ENCODE results near the gene RRN3. TPM values are rescaled to one million over a fixed set of nuclear protein-coding genes. Genes with fewer than 3 reads are reported as not detected.
"Not testable (repeated sequence)": the region's sequence is repeated elsewhere in the genome, so short reads cannot be mapped to it uniquely, and the experiment has no call there.

Gene RRN3
- total and polyA plus RNA-seq, 9 donors = 18.8 to 46.0 (median 30.7) TPM

DNA sequence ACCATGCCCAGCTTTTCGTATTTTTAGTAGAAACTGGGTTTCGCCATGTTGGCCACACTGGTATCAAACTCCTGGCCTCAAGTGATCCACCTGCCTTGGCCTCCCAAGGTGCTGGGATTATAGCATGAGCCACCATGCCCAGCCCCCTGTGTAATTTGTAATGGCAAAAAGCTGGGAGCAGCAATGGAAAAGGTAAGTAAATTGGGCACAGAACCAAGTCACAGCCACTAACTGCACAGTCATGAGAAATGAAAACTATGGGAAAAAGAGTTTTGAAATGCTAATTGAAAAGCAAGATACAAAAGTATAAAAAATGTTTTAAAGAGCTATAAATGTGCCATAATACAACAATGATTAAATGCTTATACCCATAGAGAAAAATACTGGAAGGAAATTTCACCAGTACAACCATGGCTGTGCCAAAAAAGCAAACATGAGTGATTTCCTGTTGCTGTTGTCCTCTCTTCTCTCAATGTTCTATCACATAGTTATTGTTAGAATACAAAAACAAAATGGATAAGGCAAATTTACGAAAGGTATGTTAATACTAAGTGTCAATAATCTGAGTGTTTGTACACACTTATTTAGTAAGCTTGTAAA, 44.4 kb downstream of the RRN3 start:
- H3K9me3 ChIP-seq = no peaks in the 10 kb centered on the region
- no peaks in the 10 kb centered on the region for H3K27me3 ChIP-seq
- H3K27ac ChIP-seq = no peak overlapping the region
- WGBS, 3 donors = 77 to 89% (median 83%) methylated on average over 3 of the region's 3 CpGs
- no peaks in the 10 kb centered on the region for H3K36me3 ChIP-seq
- H3K4me1 ChIP-seq (ENCODE audit: insufficient read depth) = peaks cover 1% of the 10 kb centered on the region
- no peak overlapping the region for H3K4me3 ChIP-seq
- intact Hi-C loops (cut with DNase I) = no loop called here
- DNase-seq = no peak
- TF ChIP-seq EP300 (IDR thresholded peaks at IDR 0.05) (no peak), POLR2A (IDR thresholded peaks at IDR 0.05) (no peak)
- TF ChIP-seq, protein P1, sequence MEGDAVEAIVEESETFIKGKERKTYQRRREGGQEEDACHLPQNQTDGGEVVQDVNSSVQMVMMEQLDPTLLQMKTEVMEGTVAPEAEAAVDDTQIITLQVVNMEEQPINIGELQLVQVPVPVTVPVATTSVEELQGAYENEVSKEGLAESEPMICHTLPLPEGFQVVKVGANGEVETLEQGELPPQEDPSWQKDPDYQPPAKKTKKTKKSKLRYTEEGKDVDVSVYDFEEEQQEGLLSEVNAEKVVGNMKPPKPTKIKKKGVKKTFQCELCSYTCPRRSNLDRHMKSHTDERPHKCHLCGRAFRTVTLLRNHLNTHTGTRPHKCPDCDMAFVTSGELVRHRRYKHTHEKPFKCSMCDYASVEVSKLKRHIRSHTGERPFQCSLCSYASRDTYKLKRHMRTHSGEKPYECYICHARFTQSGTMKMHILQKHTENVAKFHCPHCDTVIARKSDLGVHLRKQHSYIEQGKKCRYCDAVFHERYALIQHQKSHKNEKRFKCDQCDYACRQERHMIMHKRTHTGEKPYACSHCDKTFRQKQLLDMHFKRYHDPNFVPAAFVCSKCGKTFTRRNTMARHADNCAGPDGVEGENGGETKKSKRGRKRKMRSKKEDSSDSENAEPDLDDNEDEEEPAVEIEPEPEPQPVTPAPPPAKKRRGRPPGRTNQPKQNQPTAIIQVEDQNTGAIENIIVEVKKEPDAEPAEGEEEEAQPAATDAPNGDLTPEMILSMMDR (IDR thresholded peaks at IDR 0.05) = no peak

DNA sequence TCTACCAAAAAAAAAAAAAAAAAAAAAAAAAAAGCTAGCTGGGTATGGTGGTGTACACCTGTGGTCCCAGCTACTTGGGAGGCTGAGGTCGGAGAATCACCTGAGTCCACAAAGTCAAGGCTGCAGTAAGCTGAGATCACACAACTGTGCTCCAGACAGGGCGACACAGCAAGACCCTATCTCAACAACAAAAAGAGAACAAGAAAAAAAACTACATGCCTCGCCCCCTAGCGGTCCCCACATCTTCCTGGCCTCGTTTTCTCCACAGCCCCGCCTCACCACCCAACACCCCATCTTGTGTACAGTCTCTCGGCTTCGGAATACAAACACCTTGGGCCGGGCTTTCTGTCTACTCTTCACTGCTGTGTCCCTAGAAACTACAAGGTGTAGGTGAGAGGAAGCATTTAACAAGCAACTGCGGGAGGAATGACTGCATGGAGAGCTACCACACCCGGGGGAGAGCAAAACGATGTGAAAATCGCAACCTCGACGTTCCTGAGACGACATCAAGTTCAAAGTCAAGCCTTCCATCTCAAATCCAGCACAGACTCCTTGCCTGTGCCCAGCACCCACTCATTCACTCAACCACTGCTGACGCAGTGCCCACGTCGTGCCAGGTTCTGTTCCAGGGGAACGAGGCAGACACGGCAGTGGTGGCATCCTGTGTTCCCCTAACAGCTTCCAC, 47.2 kb downstream of the RRN3 start:
- no peak for TF ChIP-seq EP300 (IDR thresholded peaks at IDR 0.05)
- intact Hi-C loops (cut with DNase I) = no loop called here
- 90 to 94% (median 92%) methylated on average over 21 of the region's 21 CpGs for WGBS, 3 donors
- Histone ChIP-seq H3K4me1 (ENCODE audit: insufficient read depth) (peaks cover 1% of the 10 kb centered on the region), H3K36me3 (no peaks in the 10 kb centered on the region), H3K9me3 (no peaks in the 10 kb centered on the region), H3K4me3 (no peak overlapping the region), H3K27ac (no peak overlapping the region), H3K27me3 (no peaks in the 10 kb centered on the region)
- DNase-seq = no peak

DNA sequence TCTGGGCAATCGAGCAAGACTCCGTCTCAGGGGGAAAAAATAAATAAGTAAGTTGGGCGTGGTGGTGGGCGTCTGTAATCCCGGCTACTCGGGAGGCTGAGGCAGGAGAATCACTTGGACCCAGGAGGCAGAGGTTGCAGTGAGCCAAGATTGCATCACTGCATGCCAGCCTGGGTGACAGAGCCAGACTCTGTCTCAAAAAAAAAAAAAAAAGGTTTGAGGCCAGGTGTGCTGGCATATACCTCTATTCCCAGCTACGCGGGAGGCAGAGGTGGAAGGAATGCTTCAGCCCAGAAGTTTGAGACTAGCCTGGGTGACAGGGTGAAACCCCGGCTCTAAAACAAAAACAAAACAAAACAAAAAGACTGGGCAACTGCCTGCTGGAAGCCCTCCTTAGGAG, 48.8 kb downstream of the RRN3 start:
- 82 to 84% (median 84%) methylated on average over 9 of the region's 9 CpGs for WGBS, 3 donors
- intact Hi-C loops (cut with DNase I); DNase-seq: not testable (repeated sequence)

DNA sequence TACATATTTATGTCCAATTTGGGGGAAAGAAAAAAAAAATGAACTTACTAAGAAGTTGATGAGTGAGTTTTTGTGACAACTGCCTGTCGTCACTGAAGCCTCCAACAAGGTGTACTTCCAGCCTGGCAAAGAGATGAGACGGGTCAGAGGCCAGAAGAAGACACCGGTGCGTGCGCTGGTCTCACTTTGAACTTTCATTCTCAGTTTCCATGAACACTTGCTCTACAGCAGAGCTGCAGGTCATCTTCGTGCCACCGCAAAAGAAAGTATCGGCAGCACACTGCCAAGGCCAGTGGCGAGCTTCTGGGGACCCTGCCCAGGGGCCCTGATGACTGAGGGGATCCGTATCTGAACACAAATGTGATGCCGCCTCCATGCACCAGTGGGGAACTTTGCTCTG, 49.8 kb downstream of the RRN3 start:
- H3K36me3 ChIP-seq = no peaks in the 10 kb centered on the region
- DNase-seq = no peak

More for the DNA sequence above, 48.8 kb downstream of the RRN3 start:
- H3K9me3 ChIP-seq; H3K27ac ChIP-seq; H3K4me3 ChIP-seq; H3K27me3 ChIP-seq; H3K4me1 ChIP-seq (ENCODE audit: insufficient read depth); H3K36me3 ChIP-seq: not testable (repeated sequence)

DNA sequence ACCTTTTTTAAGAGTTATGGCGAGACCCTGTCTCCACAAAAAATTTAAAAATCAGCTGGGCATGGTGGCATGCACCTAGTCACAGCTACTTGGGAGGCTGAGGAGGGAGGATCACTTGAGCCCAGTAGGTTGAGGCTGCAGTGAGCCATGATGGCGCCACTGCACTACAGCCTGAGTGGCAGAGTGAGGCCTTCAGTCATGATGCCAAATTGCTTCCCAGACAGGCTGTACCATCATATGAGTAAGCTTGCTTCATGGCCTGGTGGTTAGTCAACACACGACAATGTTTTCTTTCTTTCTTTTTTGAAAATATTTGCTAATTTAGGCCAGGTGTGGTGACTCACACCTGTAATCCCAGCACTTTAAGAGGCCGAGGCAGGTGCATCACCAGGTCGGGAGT, 50.7 kb downstream of the RRN3 start:
- intact Hi-C loops (cut with DNase I) = no loop called here
- Histone ChIP-seq H3K36me3 (no peaks in the 10 kb centered on the region), H3K4me3 (no peak overlapping the region), H3K9me3 (no peaks in the 10 kb centered on the region), H3K4me1 (ENCODE audit: insufficient read depth) (peaks cover 2% of the 10 kb centered on the region), H3K27ac (no peak overlapping the region), H3K27me3 (no peaks in the 10 kb centered on the region)
- DNase-seq = no peak
- 93 to 99% (median 98%) methylated on average over 5 of the region's 5 CpGs for WGBS, 3 donors
- TF ChIP-seq POLR2A (IDR thresholded peaks at IDR 0.05) = no peak
- TF ChIP-seq EP300 (IDR thresholded peaks at IDR 0.05) = no peak
- TF ChIP-seq, protein P1 (IDR thresholded peaks at IDR 0.05) = no peak

More for the DNA sequence above, 49.8 kb downstream of the RRN3 start:
- Histone ChIP-seq H3K27me3 (no peaks in the 10 kb centered on the region), H3K4me1 (ENCODE audit: insufficient read depth) (peaks cover 2% of the 10 kb centered on the region), H3K9me3 (no peaks in the 10 kb centered on the region), H3K27ac (no peak overlapping the region), H3K4me3 (no peak overlapping the region)
- TF ChIP-seq EP300 (IDR thresholded peaks at IDR 0.05) = no peak
- no peak for TF ChIP-seq POLR2A (IDR thresholded peaks at IDR 0.05)
- TF ChIP-seq, protein P1 (IDR thresholded peaks at IDR 0.05) = no peak
- intact Hi-C loops (cut with DNase I) = no loop called here
- 89 to 96% (median 90%) methylated on average over 11 of the region's 11 CpGs for WGBS, 3 donors

Measured in ovary (tissue), 9 donors.